Chondrocyte (in vitro differentiated cells): ENCODE data around the gene ILK. TPM values are rescaled to one million over a fixed set of nuclear protein-coding genes. Genes with fewer than 3 reads are reported as not detected.

ENCODE experiments used
- DNase-seq: peaks from one replicate; pipeline ENCODE4 v3.0.0; 2021; ENCODE audit warnings: mixed read lengths, low spot score
- H3K27ac Mint-ChIP-seq: one replicate; pipeline ENCODE4 v1.8.0; 2021; ENCODE audit warnings: mild to moderate bottlenecking, moderate library complexity, mixed read lengths; ENCODE audit not compliant: unreplicated experiment
- H3K27me3 Mint-ChIP-seq: 2 replicates; pipeline ENCODE4 v1.8.0; 2021; ENCODE audit warnings: low read depth, mixed read lengths
- H3K36me3 Mint-ChIP-seq: 2 replicates; pipeline ENCODE4 v1.8.0; 2021; ENCODE audit warnings: low read depth, mixed read lengths
- H3K4me1 Mint-ChIP-seq: 2 replicates; pipeline ENCODE4 v1.8.0; 2021; ENCODE audit warnings: low read depth, mild to moderate bottlenecking, mixed read lengths
- H3K4me3 Mint-ChIP-seq: one replicate; pipeline ENCODE4 v1.8.0; 2021; ENCODE audit warnings: mild to moderate bottlenecking, moderate library complexity, mixed read lengths; ENCODE audit not compliant: unreplicated experiment
- H3K9me3 Mint-ChIP-seq: 2 replicates; pipeline ENCODE4 v1.8.0; 2021; ENCODE audit warnings: low read depth, mixed read lengths
- total RNA-seq: library from RNA; stranded (reverse); gene quantifications from 3 replicates; pipeline ENCODE4 v1.2.1, GENCODE V29; 2021
- TF ChIP-seq, protein P1 (sequence below): fragments of 200-600 bp; sonication (generic); IDR thresholded peaks from 2 replicates; pipeline ENCODE4 v1.5.0; 2021; ENCODE audit warnings: antibody characterized with exemption, mild to moderate bottlenecking, moderate library complexity

ILK gene
- total RNA-seq, 1 donor from 2014 or later, result 258 TPM

DNA sequence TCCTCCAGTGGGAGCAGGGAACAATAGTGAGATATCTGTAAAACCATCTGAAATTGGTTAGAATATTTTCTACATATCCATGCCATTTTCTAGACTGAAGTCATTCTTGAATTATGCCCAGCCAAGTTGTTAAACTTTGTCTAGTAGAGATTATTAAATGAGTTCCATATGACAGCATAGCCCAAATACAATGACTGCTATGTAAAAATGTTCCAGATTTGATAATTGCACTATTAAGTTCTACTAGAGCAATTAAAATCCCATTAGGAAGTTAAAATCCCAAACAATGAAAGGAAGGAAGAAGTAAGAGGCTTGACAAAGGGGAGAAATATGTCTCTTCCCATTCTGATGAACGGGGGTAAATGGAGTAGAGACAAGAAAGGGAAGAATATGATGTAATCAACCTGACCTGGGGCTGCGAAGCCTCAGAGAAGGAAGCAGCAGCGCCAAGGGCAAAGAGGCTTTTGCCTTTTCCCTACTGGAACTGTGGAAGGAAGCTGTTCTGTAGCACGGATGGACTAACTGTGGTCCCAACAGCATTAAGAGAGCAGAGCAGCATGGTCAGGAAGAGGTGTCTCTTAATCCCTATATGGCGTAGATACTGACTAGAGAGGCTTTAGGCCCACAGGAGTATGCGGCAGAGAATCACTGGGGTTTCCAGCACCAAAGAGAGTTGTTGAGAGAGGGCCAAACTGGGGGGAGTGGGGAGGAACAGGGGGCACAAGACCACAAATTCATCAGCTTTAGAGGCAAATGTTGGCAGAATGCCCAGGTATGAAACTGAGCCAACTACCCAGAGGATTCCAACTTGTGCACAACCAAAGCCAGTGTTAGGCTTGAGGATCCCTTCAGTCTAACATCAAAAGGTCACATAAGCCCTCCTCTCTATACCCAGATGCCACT, 26.9 kb upstream of the ILK start:
- Mint-ChIP-seq H3K27ac (no peak overlapping the region), H3K36me3 (peaks cover 4% of the 10 kb centered on the region), H3K4me3 (no peak overlapping the region), H3K4me1 (peaks cover 22% of the 10 kb centered on the region), H3K9me3 (no peaks in the 10 kb centered on the region), H3K27me3 (no peaks in the 10 kb centered on the region)
- DNase-seq, result no peak
- TF ChIP-seq, protein P1, sequence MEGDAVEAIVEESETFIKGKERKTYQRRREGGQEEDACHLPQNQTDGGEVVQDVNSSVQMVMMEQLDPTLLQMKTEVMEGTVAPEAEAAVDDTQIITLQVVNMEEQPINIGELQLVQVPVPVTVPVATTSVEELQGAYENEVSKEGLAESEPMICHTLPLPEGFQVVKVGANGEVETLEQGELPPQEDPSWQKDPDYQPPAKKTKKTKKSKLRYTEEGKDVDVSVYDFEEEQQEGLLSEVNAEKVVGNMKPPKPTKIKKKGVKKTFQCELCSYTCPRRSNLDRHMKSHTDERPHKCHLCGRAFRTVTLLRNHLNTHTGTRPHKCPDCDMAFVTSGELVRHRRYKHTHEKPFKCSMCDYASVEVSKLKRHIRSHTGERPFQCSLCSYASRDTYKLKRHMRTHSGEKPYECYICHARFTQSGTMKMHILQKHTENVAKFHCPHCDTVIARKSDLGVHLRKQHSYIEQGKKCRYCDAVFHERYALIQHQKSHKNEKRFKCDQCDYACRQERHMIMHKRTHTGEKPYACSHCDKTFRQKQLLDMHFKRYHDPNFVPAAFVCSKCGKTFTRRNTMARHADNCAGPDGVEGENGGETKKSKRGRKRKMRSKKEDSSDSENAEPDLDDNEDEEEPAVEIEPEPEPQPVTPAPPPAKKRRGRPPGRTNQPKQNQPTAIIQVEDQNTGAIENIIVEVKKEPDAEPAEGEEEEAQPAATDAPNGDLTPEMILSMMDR, result no peak

DNA sequence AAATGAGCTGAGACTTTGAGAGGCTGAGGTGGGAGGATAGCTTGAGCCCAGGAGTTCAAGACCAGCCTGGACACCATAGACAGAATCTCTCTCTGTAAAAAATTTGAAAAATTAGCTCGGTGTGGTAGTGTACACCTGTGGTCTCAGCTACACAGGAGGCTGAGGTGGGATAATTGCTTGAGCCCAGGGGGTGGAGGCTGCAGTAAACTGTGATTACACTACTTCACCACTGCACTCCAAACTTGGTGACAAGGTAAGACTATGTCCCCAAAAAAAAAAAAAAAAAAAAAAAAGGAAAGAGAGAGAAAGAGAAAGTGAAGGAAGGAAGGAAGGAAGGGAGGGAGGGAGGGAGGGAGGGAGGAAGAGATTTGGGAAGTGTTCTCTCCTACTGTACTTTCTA, 25.4 kb upstream of the ILK start:
- H3K36me3 Mint-ChIP-seq, result peaks cover 5% of the 10 kb centered on the region

DNA sequence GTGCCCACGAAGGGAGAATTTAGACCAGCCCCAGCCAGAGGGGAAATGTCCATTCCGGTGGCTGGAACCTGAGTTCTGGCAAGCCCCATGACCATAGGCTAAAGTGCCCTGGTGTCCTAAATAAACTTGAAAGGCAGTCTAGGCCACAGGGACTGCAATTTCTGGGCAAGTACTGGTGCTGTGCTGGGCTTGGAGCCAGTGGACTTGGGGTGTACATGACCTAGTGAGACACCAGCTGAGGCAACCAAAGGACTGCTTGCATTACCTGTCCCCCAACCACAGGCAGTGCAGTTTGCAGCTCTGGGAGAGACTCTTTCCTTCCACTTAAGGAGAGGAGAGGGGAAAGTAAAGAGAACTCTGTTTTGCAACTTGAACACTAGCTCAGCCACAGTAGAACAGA, 23.9 kb upstream of the ILK start:
- peaks cover 17% of the 10 kb centered on the region for H3K36me3 Mint-ChIP-seq
- no peak overlapping the region for H3K27ac Mint-ChIP-seq
- no peak for DNase-seq
- peaks cover 12% of the 10 kb centered on the region for H3K4me1 Mint-ChIP-seq
- no peak overlapping the region for H3K4me3 Mint-ChIP-seq
- H3K27me3 Mint-ChIP-seq, result no peaks in the 10 kb centered on the region
- H3K9me3 Mint-ChIP-seq, result peaks cover 22% of the 10 kb centered on the region
- TF ChIP-seq, protein P1, result no peak

More for the DNA sequence above, 25.4 kb upstream of the ILK start:
- peaks cover 12% of the 10 kb centered on the region for H3K4me1 Mint-ChIP-seq
- no peak overlapping the region for H3K27ac Mint-ChIP-seq
- no peak for DNase-seq
- TF ChIP-seq, protein P1, result no peak
- H3K27me3 Mint-ChIP-seq, result no peaks in the 10 kb centered on the region
- peaks cover 6% of the 10 kb centered on the region for H3K9me3 Mint-ChIP-seq
- no peak overlapping the region for H3K4me3 Mint-ChIP-seq

DNA sequence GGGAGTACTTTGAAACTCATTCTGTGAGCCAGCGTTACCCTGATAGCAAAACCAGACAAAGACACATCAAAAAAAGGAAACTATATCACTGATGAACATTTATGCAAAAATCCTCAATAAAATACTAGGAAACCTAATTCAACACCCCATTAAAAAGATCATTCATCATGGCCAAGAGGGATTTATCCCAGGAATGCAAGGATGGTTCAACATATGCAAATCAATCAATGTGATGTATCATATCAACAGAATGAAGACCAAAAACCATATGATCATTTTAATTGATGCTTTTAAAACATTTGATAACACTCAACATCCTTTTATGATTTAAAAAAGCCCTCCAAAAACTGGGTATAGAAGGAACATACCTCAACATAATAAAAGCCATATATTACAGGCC, 20.0 kb upstream of the ILK start:
- no peaks in the 10 kb centered on the region for H3K27me3 Mint-ChIP-seq
- H3K4me3 Mint-ChIP-seq, result no peak overlapping the region
- no peaks in the 10 kb centered on the region for H3K4me1 Mint-ChIP-seq
- H3K27ac Mint-ChIP-seq, result no peak overlapping the region
- peaks cover 26% of the 10 kb centered on the region for H3K9me3 Mint-ChIP-seq
- peaks cover 19% of the 10 kb centered on the region for H3K36me3 Mint-ChIP-seq
- no peak for DNase-seq
- TF ChIP-seq, protein P1, result no peak

DNA sequence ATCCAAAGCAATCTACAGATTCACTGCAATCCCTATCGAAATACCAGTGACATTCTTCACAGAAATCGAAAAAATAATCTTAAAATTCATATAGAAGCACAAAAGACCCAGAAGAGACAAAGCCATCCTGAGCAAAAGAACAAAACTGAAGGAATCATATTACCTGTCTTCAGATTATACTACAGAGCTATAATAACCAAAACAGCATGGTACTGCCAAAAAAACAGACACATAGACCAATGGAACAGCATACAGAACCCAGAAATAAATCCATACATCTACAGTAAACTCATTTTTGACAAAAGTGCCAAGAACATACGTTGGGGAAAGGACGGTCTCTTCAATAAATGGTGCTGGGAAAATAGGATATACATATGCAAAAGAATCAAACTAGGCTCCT, 19.0 kb upstream of the ILK start:
- TF ChIP-seq, protein P1, result no peak
- Mint-ChIP-seq H3K9me3 (peaks cover 26% of the 10 kb centered on the region), H3K36me3 (peaks cover 19% of the 10 kb centered on the region), H3K27ac (no peak overlapping the region), H3K4me1 (no peaks in the 10 kb centered on the region), H3K4me3 (no peak overlapping the region), H3K27me3 (no peaks in the 10 kb centered on the region)
- no peak for DNase-seq
